ENCODE data around the gene CCDC181. TPM values are rescaled to one million over a fixed set of nuclear protein-coding genes. Genes with fewer than 3 reads are reported as not detected.

Gene CCDC181
- total RNA-seq, 1 donor from 2014 or later = 0.26 TPM

- DNase-seq (ENCODE audit: low read depth) (peak; percentile 18), FAIRE-seq (no peak)
- no peak for TF ChIP-seq CTCF (IDR thresholded peaks at IDR 0.05; ENCODE audit: insufficient read depth, low read length, severe bottlenecking)
- Histone ChIP-seq H3K4me3 (ENCODE audit: low read depth, low read length) (no peak overlapping the region), H3K36me3 (ENCODE audit: control insufficient read depth, insufficient read depth, low read length) (peaks cover 2% of the 10 kb centered on the region), H3K27me3 (ENCODE audit: control insufficient read depth, insufficient read depth, low read length) (no peaks in the 10 kb centered on the region)
Observed at GRCh38 chr1:169468982-169469381, 41.7 kb upstream of the CCDC181 start.

- Histone ChIP-seq H3K27me3 (ENCODE audit: control insufficient read depth, insufficient read depth, low read length) (no peaks in the 10 kb centered on the region), H3K4me3 (ENCODE audit: low read depth, low read length) (no peak overlapping the region), H3K36me3 (ENCODE audit: control insufficient read depth, insufficient read depth, low read length) (peaks cover 2% of the 10 kb centered on the region)
- no peak for FAIRE-seq
- TF ChIP-seq CTCF (IDR thresholded peaks at IDR 0.05; ENCODE audit: insufficient read depth, low read length, severe bottlenecking) = peak; percentile 14
- peak; percentile 47 for DNase-seq (ENCODE audit: low read depth)
Observed at GRCh38 chr1:169466259-169467230, 39.3 kb upstream of the CCDC181 start.

- no peak for DNase-seq (ENCODE audit: low read depth)
- FAIRE-seq = no peak
- H3K27me3 ChIP-seq (ENCODE audit: control insufficient read depth, insufficient read depth, low read length) = no peaks in the 10 kb centered on the region
- H3K36me3 ChIP-seq (ENCODE audit: control insufficient read depth, insufficient read depth, low read length) = peaks cover 2% of the 10 kb centered on the region
- no peak for TF ChIP-seq CTCF (IDR thresholded peaks at IDR 0.05; ENCODE audit: insufficient read depth, low read length, severe bottlenecking)
- H3K4me3 ChIP-seq (ENCODE audit: low read depth, low read length) = no peak overlapping the region
Observed at GRCh38 chr1:169465281-169465680, 38.0 kb upstream of the CCDC181 start.

DNA sequence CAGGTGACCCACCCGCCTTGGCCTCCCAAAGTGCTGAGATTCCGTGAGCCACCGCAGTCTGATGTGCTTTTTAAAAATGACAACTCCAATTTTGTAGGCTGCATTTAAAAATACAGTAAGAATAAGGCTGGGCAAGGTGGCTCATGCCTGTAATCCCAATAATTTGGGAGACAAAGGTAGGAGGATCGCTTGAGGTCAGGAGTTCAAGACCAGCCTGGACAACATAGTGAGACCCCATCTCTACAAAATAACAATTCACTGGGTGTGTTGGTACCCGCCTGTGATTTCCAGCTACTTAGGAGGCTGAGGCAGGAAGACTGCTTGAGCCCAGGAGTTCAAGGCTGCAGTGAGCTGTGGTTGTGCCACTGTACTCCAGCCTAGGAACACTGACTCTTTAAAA is 35.1 kb upstream of the CCDC181 start:
- TF ChIP-seq CTCF (IDR thresholded peaks at IDR 0.05; ENCODE audit: insufficient read depth, low read length, severe bottlenecking) = no peak
- no peak for DNase-seq (ENCODE audit: low read depth)
- no peak for FAIRE-seq
- Histone ChIP-seq H3K36me3 (ENCODE audit: control insufficient read depth, insufficient read depth, low read length) (no peaks in the 10 kb centered on the region), H3K4me3 (ENCODE audit: low read depth, low read length) (no peak overlapping the region), H3K27me3 (ENCODE audit: control insufficient read depth, insufficient read depth, low read length) (no peaks in the 10 kb centered on the region)

GRCh38 chr1:169461390-169462000 is 34.2 kb upstream of the CCDC181 start:
- Histone ChIP-seq H3K4me3 (ENCODE audit: low read depth, low read length) (no peak overlapping the region), H3K36me3 (ENCODE audit: control insufficient read depth, insufficient read depth, low read length) (no peaks in the 10 kb centered on the region), H3K27me3 (ENCODE audit: control insufficient read depth, insufficient read depth, low read length) (no peaks in the 10 kb centered on the region)
- FAIRE-seq = no peak
- TF ChIP-seq CTCF (IDR thresholded peaks at IDR 0.05; ENCODE audit: insufficient read depth, low read length, severe bottlenecking) = no peak
- DNase-seq (ENCODE audit: low read depth) = no peak
